ENCODE measurements around the gene PGS1. TPM values are rescaled to one million over a fixed set of nuclear protein-coding genes. Genes with fewer than 3 reads are reported as not detected.
A peak's percentile ranks its signal among the peaks of the same experiment; 100 is the strongest.

The PGS1 gene
- total and polyA plus RNA-seq, 2 of the 8 experiments (the other 6 are each of a cell fraction or from before 2014, with no cell fraction given) = 46.7 to 60.0 TPM

GRCh38 chr17:78330570-78331224 is 47.8 kb upstream of the PGS1 start:
- Histone ChIP-seq H2BK15ac (ENCODE audit: low read length) (no peak overlapping the region), H3K4ac (replicated peaks; ENCODE audit: insufficient read length, low read depth, low read length) (no peak overlapping the region), H3K79me2 (ENCODE audit: control insufficient read depth in 1 of 2, insufficient read depth in 2 of 2, low read length in 2 of 2) (no peaks in the 10 kb centered on the region), H3K9ac (replicated peaks in 1 of 4; ENCODE audit: extremely low read depth in 1 of 4, low read depth in 3 of 4, low read length in 3 of 4) (no peak overlapping the region), H3K18ac (ENCODE audit: extremely low read depth, low read length) (no peak overlapping the region), H3K56ac (replicated peaks; ENCODE audit: insufficient read length, low read depth, low read length) (no peak overlapping the region), H3K36me3 (ENCODE audit: control insufficient read depth in 2 of 4, insufficient read depth in 4 of 4, low read length in 3 of 4) (no peaks in the 10 kb centered on the region), H3K27me3 (replicated peaks in 1 of 4; ENCODE audit: control insufficient read depth in 3 of 4, extremely low read depth in 1 of 4, insufficient read depth in 3 of 4, low read length in 3 of 4) (no peaks in the 10 kb centered on the region), H2BK5ac (ENCODE audit: low read depth, low read length) (no peak overlapping the region), H2AFZ (ENCODE audit: low read length) (no peak overlapping the region), H3K79me1 (ENCODE audit: low read depth, low read length) (no peaks in the 10 kb centered on the region), H3K23me2 (ENCODE audit: low read depth, low read length) (no peaks in the 10 kb centered on the region), H3K4me2 (ENCODE audit: insufficient read depth in 1 of 2, low read depth in 2 of 2, low read length in 2 of 2) (no peak overlapping the region), H2AK5ac (ENCODE audit: low read depth, low read length) (0 out of 2 replicates have a peak overlapping the region, but pooled peaks have one; percentile 53), H2BK120ac (replicated peaks; ENCODE audit: low read depth, low read length) (no peak overlapping the region), H3K4me3 (ENCODE audit: extremely low read depth in 1 of 4, insufficient read depth in 2 of 4, low read depth in 3 of 4, low read length in 4 of 4) (no peak overlapping the region), H3K23ac (ENCODE audit: insufficient read length) (no peak overlapping the region), H2BK12ac (ENCODE audit: low read depth, low read length) (0 out of 2 replicates have a peak overlapping the region, but pooled peaks have one; percentile 30), H4K91ac (replicated peaks; ENCODE audit: insufficient read length, low read length) (no peak overlapping the region), H4K5ac (ENCODE audit: insufficient read length, low read depth, low read length) (no peak overlapping the region), H4K8ac (ENCODE audit: extremely low read depth, insufficient read depth, low read length) (no peak overlapping the region), H3K4me1 (replicated peaks in 1 of 4; ENCODE audit: control insufficient read depth in 3 of 4, insufficient read depth in 4 of 4, low read length in 3 of 4) (peaks cover 0 to 3% (median 2%) of the 10 kb centered on the region in 4 experiments; a peak in 3 of 7 replicates), H3K27ac (ENCODE audit: low read depth, low read length) (no peak overlapping the region), H3K14ac (ENCODE audit: insufficient read length) (no peak overlapping the region), H3K9me3 (ENCODE audit: insufficient read depth in 2 of 2, low read depth in 1 of 2, low read length in 1 of 2) (no peaks in the 10 kb centered on the region), H2BK20ac (ENCODE audit: low read length) (no peak overlapping the region), H4K20me1 (replicated peaks in 1 of 2; ENCODE audit: control insufficient read depth in 1 of 2, insufficient read depth in 2 of 2, low read length in 2 of 2) (no peaks in the 10 kb centered on the region)
- ChIA-PET CTCF (ENCODE audit: partially characterized antibody) (interaction anchor here (0.7 kb wide), 1 partner anchor 1141 kb away, joined by 4 read pairs; no protein-coding TSS in a partner anchor), POLR2A (ENCODE audit: partially characterized antibody) (interaction anchor here (2.4 kb wide), 1 partner anchor 12 kb away, joined by 8 read pairs; no protein-coding TSS in a partner anchor)
- DNase-seq (ENCODE audit: low read depth in 1 of 2, low spot score in 2 of 2) = no peak
- 85% methylated on average over 13 of the region's 13 CpGs; no CpG with 5 or more reads in 1 of the 2 experiments for WGBS, 2 experiments (ENCODE audit: extremely low coverage in 1 of 2, insufficient coverage in 1 of 2, insufficient read length in 1 of 2, insufficient replicate concordance in 2 of 2, low coverage in 1 of 2, low lambda C conversion rate in 2 of 2, missing lambda C conversion rate in 1 of 2)
- no peak for TF ChIP-seq RFX5 (IDR thresholded peaks at IDR 0.05; ENCODE audit: borderline replicate concordance, low read depth, low read length)
- TF ChIP-seq KDM1A (IDR thresholded peaks at IDR 0.05; ENCODE audit: borderline replicate concordance, low read length) = peak; percentile 57; the same call in 1 of the 2 replicates
- no peak for TF ChIP-seq BCL11A (IDR thresholded peaks at IDR 0.05; ENCODE audit: low read depth in 2 of 2, low read length in 2 of 2)
- no peak for FAIRE-seq
